Keratinocyte (primary cell): Measurements from ENCODE around the gene DDX52. TPM values are rescaled to one million over a fixed set of nuclear protein-coding genes. Genes with fewer than 3 reads are reported as not detected.

ENCODE experiments used
- DNase-seq: peaks from one replicate; pipeline ENCODE4 v3.0.0-alpha.2; 2011; ENCODE audit warnings: low read depth, missing footprints, low spot score
- FAIRE-seq: peaks from 2 replicates; lab custom pipeline; 2011; peaks lifted over from hg19 to GRCh38; lab: Jason Lieb, UNC
- H2AFZ ChIP-seq: 2 replicates; pipeline ENCODE4 v1.6.0; 2012; ENCODE audit warnings: low read length, control low read depth, inconsistent platforms; ENCODE audit not compliant: control insufficient read depth
- H3K27ac ChIP-seq: 2 replicates; pipeline ENCODE4 v1.5.1; 2011; ENCODE audit warnings: low read length; ENCODE audit not compliant: control insufficient read depth, insufficient read depth
- H3K27me3 ChIP-seq: 3 replicates; pipeline ENCODE4 v1.6.0; 2011; ENCODE audit warnings: low read length; ENCODE audit not compliant: control insufficient read depth, insufficient read depth; ENCODE audit errors: extremely low read depth
- H3K36me3 ChIP-seq, 2 experiments: 2 replicates in 1 of 2; 3 replicates in 1 of 2; pipeline ENCODE4 v1.5.1; 2011; ENCODE audit warnings: low read length in 2 of 2, mild to moderate bottlenecking in 1 of 2; ENCODE audit not compliant: control insufficient read depth in 2 of 2, insufficient read depth in 2 of 2; ENCODE audit errors: extremely low read depth in 1 of 2
- H3K4me1 ChIP-seq: 3 replicates; pipeline ENCODE4 v1.5.1; 2011; ENCODE audit warnings: low read length; ENCODE audit not compliant: control insufficient read depth, insufficient read depth; ENCODE audit errors: extremely low read depth
- H3K4me2 ChIP-seq: 3 replicates; pipeline ENCODE4 v1.6.0; 2011; ENCODE audit warnings: low read depth, low read length; ENCODE audit not compliant: control insufficient read depth, insufficient read depth; ENCODE audit errors: extremely low read depth
- H3K4me3 ChIP-seq, 3 experiments: fragments of 200-600 bp in 1 of 3; sonication (generic) in 1 of 3; 2 replicates in 2 of 3; 3 replicates in 1 of 3; pipeline ENCODE4 v1.5.1; 2011 to 2016; ENCODE audit warnings: low read length in 3 of 3, mild to moderate bottlenecking in 3 of 3, control low read depth in 2 of 3, inconsistent platforms in 1 of 3, low read depth in 1 of 3, mixed read lengths in 1 of 3, mixed run types in 1 of 3, moderate library complexity in 1 of 3; ENCODE audit not compliant: control insufficient read depth in 2 of 3, insufficient read depth in 2 of 3; ENCODE audit errors: extremely low read depth in 1 of 3
- H3K79me2 ChIP-seq: 2 replicates; pipeline ENCODE4 v1.6.0; 2012; ENCODE audit warnings: low read length; ENCODE audit not compliant: control insufficient read depth, insufficient read depth
- H3K9ac ChIP-seq: 3 replicates; pipeline ENCODE4 v1.6.0; 2011; ENCODE audit warnings: low read length; ENCODE audit not compliant: control insufficient read depth, insufficient read depth; ENCODE audit errors: extremely low read depth
- H3K9me1 ChIP-seq: 3 replicates; pipeline ENCODE4 v1.6.0; 2011; ENCODE audit warnings: low read length; ENCODE audit not compliant: control insufficient read depth, insufficient read depth; ENCODE audit errors: extremely low read depth
- H3K9me3 ChIP-seq: 2 replicates; pipeline ENCODE4 v1.5.1; 2012; ENCODE audit warnings: low read depth, low read length; ENCODE audit not compliant: control insufficient read depth
- H4K20me1 ChIP-seq: 3 replicates; pipeline ENCODE4 v1.6.0; 2011; ENCODE audit warnings: low read length; ENCODE audit not compliant: control insufficient read depth, insufficient read depth; ENCODE audit errors: extremely low read depth
- EZH2 ChIP-seq: IDR thresholded peaks from one replicate; pipeline ENCODE4 v1.6.1; 2012; ENCODE audit warnings: inconsistent platforms, mild to moderate bottlenecking, low read length, moderate library complexity
- dilution Hi-C: fragments of 300-500 bp; cut with MboI; formaldehyde crosslinking; loops from one replicate; pipeline ENCODE4 v1.7.0; 2020; ENCODE audit warnings: low sequenced_read_pairs; ENCODE audit not compliant: extremely low pct_ligation_motif_present
- polyA plus RNA-seq, 5 experiments: library from polyadenylated mRNA; depleted of rRNA in 3 of 5; stranded (reverse) in 3 of 5; stranded (forward) in 1 of 5; unstranded in 1 of 5; fragments of >200 nt; gene quantifications; 1 replicate in 1 of 5; 2 replicates in 3 of 5; 3 replicates in 1 of 5; pipeline versions ENCODE4 v1.2.1 to v1.2.3, GENCODE V29; 2011 to 2012; ENCODE audit warnings: missing spikeins in 2 of 5, low read depth in 1 of 5, low replicate concordance in 1 of 5
- TF ChIP-seq, protein P1 (sequence below), 3 experiments: IDR thresholded peaks in 1 of 3; conservative IDR thresholded peaks in 1 of 3; optimal IDR thresholded peaks in 1 of 3; 2 replicates in 2 of 3; 3 replicates in 1 of 3; pipeline versions ENCODE3 to v1.5.1; 2011; ENCODE audit warnings: low read length in 3 of 3, mild to moderate bottlenecking in 3 of 3, moderate library complexity in 2 of 3, control low read depth in 1 of 3, inconsistent platforms in 1 of 3; ENCODE audit not compliant: insufficient read depth in 2 of 3; ENCODE audit errors: extremely low read depth in 1 of 3

The DDX52 gene
- polyA plus RNA-seq, 1 donor (not counting 4 experiments of a cell fraction or from before 2014, with no cell fraction given), result 21.8 TPM

DNA sequence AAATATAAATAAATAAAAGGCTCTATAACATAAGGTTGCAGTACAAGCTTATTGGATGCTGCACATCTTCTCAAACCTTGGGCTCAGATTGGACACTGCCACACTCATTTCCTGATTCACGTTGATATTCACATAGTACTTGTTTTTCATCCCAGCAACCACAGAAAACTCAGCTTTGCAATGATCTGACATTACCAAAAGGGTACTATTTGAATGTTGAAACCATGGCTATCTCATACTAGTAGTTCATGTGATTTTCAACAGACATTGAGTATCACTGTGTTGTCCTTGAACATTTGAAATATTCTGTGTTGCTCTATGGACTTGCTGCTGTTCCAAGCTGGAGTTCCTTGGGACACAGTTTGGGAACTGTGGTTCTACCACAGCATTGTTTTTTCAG is 14.0 kb upstream of the DDX52 start:
- dilution Hi-C loops, result no loop called here
- FAIRE-seq (no peak), DNase-seq (no peak)

DNA sequence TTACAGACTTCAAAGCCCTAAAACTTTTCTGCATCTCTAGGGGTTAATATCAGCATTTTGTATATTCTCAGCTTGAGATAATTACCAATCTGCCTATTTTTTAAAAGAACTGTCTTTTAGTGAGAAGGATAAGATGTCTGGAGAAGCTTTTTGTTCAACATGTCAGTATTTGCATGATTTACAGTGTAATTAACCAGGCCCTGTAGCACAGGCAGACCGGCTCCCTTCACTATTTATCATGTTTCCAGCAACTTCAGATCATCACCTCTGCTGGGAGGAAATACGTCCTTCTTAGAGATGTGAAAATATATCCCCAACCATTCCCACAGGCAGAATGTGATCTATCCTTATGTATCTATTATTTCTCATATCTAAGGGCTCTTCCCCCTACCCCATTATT is 8.6 kb upstream of the DDX52 start:
- no peak overlapping the region for H3K27ac ChIP-seq
- dilution Hi-C loops, result no loop called here
- no peak overlapping the region for H3K4me2 ChIP-seq
- H3K4me1 ChIP-seq, result peaks cover 11% of the 10 kb centered on the region
- FAIRE-seq (no peak), DNase-seq (no peak)
- H3K4me3 ChIP-seq, result no peak overlapping the region
- no peaks in the 10 kb centered on the region for H3K36me3 ChIP-seq
- H2AFZ ChIP-seq, result no peak overlapping the region
- no peaks in the 10 kb centered on the region for H3K27me3 ChIP-seq
- no peak overlapping the region for H3K9ac ChIP-seq
- H4K20me1 ChIP-seq, result no peaks in the 10 kb centered on the region
- TF ChIP-seq, protein P1, sequence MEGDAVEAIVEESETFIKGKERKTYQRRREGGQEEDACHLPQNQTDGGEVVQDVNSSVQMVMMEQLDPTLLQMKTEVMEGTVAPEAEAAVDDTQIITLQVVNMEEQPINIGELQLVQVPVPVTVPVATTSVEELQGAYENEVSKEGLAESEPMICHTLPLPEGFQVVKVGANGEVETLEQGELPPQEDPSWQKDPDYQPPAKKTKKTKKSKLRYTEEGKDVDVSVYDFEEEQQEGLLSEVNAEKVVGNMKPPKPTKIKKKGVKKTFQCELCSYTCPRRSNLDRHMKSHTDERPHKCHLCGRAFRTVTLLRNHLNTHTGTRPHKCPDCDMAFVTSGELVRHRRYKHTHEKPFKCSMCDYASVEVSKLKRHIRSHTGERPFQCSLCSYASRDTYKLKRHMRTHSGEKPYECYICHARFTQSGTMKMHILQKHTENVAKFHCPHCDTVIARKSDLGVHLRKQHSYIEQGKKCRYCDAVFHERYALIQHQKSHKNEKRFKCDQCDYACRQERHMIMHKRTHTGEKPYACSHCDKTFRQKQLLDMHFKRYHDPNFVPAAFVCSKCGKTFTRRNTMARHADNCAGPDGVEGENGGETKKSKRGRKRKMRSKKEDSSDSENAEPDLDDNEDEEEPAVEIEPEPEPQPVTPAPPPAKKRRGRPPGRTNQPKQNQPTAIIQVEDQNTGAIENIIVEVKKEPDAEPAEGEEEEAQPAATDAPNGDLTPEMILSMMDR (optimal IDR thresholded peaks at IDR 0.05 in 1 of 3, IDR thresholded peaks at IDR 0.05 in 1 of 3, conservative IDR thresholded peaks at IDR 0.05 in 1 of 3; ENCODE audit: extremely low read depth in 1 of 3, insufficient read depth in 2 of 3, low read length in 3 of 3), result no peak
- TF ChIP-seq EZH2, result no peak
- H3K79me2 ChIP-seq, result no peaks in the 10 kb centered on the region
- no peaks in the 10 kb centered on the region for H3K9me1 ChIP-seq
- no peaks in the 10 kb centered on the region for H3K9me3 ChIP-seq

More for the DNA sequence above, 14.0 kb upstream of the DDX52 start:
- H3K27ac ChIP-seq, result no peak overlapping the region
- H3K79me2 ChIP-seq, result no peaks in the 10 kb centered on the region
- H4K20me1 ChIP-seq, result no peaks in the 10 kb centered on the region
- H3K36me3 ChIP-seq, result no peaks in the 10 kb centered on the region
- H3K4me2 ChIP-seq, result no peak overlapping the region
- no peaks in the 10 kb centered on the region for H3K4me1 ChIP-seq
- H3K9me3 ChIP-seq, result no peaks in the 10 kb centered on the region
- H3K27me3 ChIP-seq, result no peaks in the 10 kb centered on the region
- no peak overlapping the region for H3K9ac ChIP-seq
- H2AFZ ChIP-seq, result no peak overlapping the region
- no peak for TF ChIP-seq EZH2
- TF ChIP-seq, protein P1 (optimal IDR thresholded peaks at IDR 0.05 in 1 of 3, IDR thresholded peaks at IDR 0.05 in 1 of 3, conservative IDR thresholded peaks at IDR 0.05 in 1 of 3; ENCODE audit: extremely low read depth in 1 of 3, insufficient read depth in 2 of 3, low read length in 3 of 3), result no peak
- no peak overlapping the region for H3K4me3 ChIP-seq
- no peaks in the 10 kb centered on the region for H3K9me1 ChIP-seq
